H1 (cell line): ENCODE data around the gene TTC28. TPM values are rescaled to one million over a fixed set of nuclear protein-coding genes. Genes with fewer than 3 reads are reported as not detected.
A peak's percentile ranks its signal among the peaks of the same experiment; 100 is the strongest.

Source experiments
- CTCF ChIA-PET: fragments of 300-600 bp; sonication (Branson Sonifier 250); formaldehyde crosslinking; loops from one replicate; lab custom pipeline; 2021; ENCODE audit not compliant: partially characterized antibody; lab: Charles Lee
- POLR2A ChIA-PET: fragments of 300-600 bp; sonication (Branson Sonifier 250); formaldehyde crosslinking; loops from one replicate; lab custom pipeline; 2021; ENCODE audit warnings: inconsistent platforms; ENCODE audit not compliant: partially characterized antibody; lab: Charles Lee
- DNase-seq, 2 experiments: peaks; one replicate each; pipeline versions ENCODE4 v3.0.0 to v3.0.0-alpha.2; 2010 to 2022; ENCODE audit warnings: low spot score in 2 of 2, low read depth in 1 of 2, mixed read lengths in 1 of 2
- FAIRE-seq: peaks from 2 replicates; lab custom pipeline; 2011; peaks lifted over from hg19 to GRCh38; lab: Jason Lieb, UNC
- H2AFZ ChIP-seq: 2 replicates; pipeline ENCODE4 v1.8.1; 2012; ENCODE audit warnings: low read length, inconsistent platforms
- H2AK5ac ChIP-seq: 2 replicates; pipeline ENCODE4 v1.6.1; 2013; ENCODE audit warnings: low read depth, low read length
- H2BK120ac ChIP-seq: replicated peaks from 2 replicates; pipeline ENCODE3; 2013; ENCODE audit warnings: low read depth, low read length, inconsistent platforms
- H2BK12ac ChIP-seq: 2 replicates; pipeline ENCODE4 v1.6.1; 2013; ENCODE audit warnings: low read depth, low read length
- H2BK15ac ChIP-seq: 2 replicates; pipeline ENCODE4 v1.6.1; 2013; ENCODE audit warnings: low read length
- H2BK20ac ChIP-seq: 2 replicates; pipeline ENCODE4 v1.6.1; 2013; ENCODE audit warnings: low read length
- H2BK5ac ChIP-seq: 2 replicates; pipeline ENCODE4 v1.6.1; 2013; ENCODE audit warnings: low read depth, low read length
- H3K14ac ChIP-seq: 2 replicates; pipeline ENCODE4 v1.6.1; 2013; ENCODE audit warnings: inconsistent platforms; ENCODE audit not compliant: insufficient read length
- H3K18ac ChIP-seq: 2 replicates; pipeline ENCODE4 v1.6.1; 2013; ENCODE audit warnings: low read length; ENCODE audit errors: extremely low read depth
- H3K23ac ChIP-seq: 2 replicates; pipeline ENCODE4 v1.6.1; 2013; ENCODE audit warnings: inconsistent platforms; ENCODE audit not compliant: insufficient read length
- H3K23me2 ChIP-seq: 2 replicates; pipeline ENCODE4 v1.6.1; 2013; ENCODE audit warnings: low read depth, low read length
- H3K27ac ChIP-seq: 2 replicates; pipeline ENCODE4 v1.6.1; 2011; ENCODE audit warnings: low read depth, low read length, inconsistent platforms
- H3K27me3 ChIP-seq, 4 experiments: replicated peaks in 1 of 4; 1 replicate in 1 of 4; 2 replicates in 3 of 4; pipeline versions ENCODE4 v1.6.1 to v1.8.1; 2011 to 2013; ENCODE audit warnings: low read length in 3 of 4, mild to moderate bottlenecking in 3 of 4, inconsistent platforms in 2 of 4, mixed read lengths in 2 of 4, moderate library complexity in 1 of 4; ENCODE audit not compliant: control insufficient read depth in 3 of 4, insufficient read depth in 3 of 4; ENCODE audit errors: extremely low read depth in 1 of 4
- H3K36me3 ChIP-seq, 4 experiments: 2 replicates each; pipeline versions ENCODE4 v1.6.1 to v1.8.1; 2011 to 2013; ENCODE audit warnings: mild to moderate bottlenecking in 4 of 4, low read length in 3 of 4, moderate library complexity in 2 of 4, control low read depth in 1 of 4, inconsistent platforms in 1 of 4; ENCODE audit not compliant: insufficient read depth in 4 of 4, control insufficient read depth in 2 of 4
- H3K4ac ChIP-seq: replicated peaks from 2 replicates; pipeline ENCODE3; 2013; ENCODE audit warnings: low read length, low read depth, mixed read lengths, inconsistent platforms; ENCODE audit not compliant: insufficient read length
- H3K4me1 ChIP-seq, 4 experiments: replicated peaks in 1 of 4; 1 replicate in 1 of 4; 2 replicates in 3 of 4; pipeline versions ENCODE4 v1.6.1 to v1.8.1; 2011 to 2013; ENCODE audit warnings: low read length in 3 of 4, inconsistent platforms in 2 of 4, mixed read lengths in 1 of 4; ENCODE audit not compliant: insufficient read depth in 4 of 4, control insufficient read depth in 3 of 4
- H3K4me2 ChIP-seq, 2 experiments: 2 replicates each; pipeline versions ENCODE4 v1.6.1 to v1.8.1; 2011 to 2013; ENCODE audit warnings: low read depth in 2 of 2, low read length in 2 of 2, control low read depth in 1 of 2, inconsistent platforms in 1 of 2, mild to moderate bottlenecking in 1 of 2; ENCODE audit not compliant: insufficient read depth in 1 of 2
- H3K4me3 ChIP-seq, 4 experiments: fragments of 200-600, 300-600 bp in 1 of 4; sonication (generic), shearing (Covaris generic), sonication (Bioruptor Twin) in 1 of 4; 2 replicates each; pipeline versions ENCODE4 v1.5.1 to v1.8.1; 2011 to 2016; ENCODE audit warnings: low read length in 4 of 4, low read depth in 3 of 4, control low read depth in 2 of 4, inconsistent platforms in 2 of 4, mild to moderate bottlenecking in 2 of 4, mixed read lengths in 1 of 4, moderate library complexity in 1 of 4; ENCODE audit not compliant: insufficient read depth in 2 of 4; ENCODE audit errors: extremely low read depth in 1 of 4
- H3K56ac ChIP-seq: replicated peaks from 2 replicates; pipeline ENCODE3; 2013; ENCODE audit warnings: low read depth, mild to moderate bottlenecking, mixed read lengths, low read length, inconsistent platforms; ENCODE audit not compliant: insufficient read length
- H3K79me1 ChIP-seq: 2 replicates; pipeline ENCODE4 v1.6.1; 2013; ENCODE audit warnings: low read depth, low read length, control low read depth
- H3K79me2 ChIP-seq, 2 experiments: 2 replicates each; pipeline versions ENCODE4 v1.6.1 to v1.8.1; 2012 to 2013; ENCODE audit warnings: low read length in 2 of 2, mild to moderate bottlenecking in 2 of 2, inconsistent platforms in 1 of 2; ENCODE audit not compliant: insufficient read depth in 2 of 2, control insufficient read depth in 1 of 2
- H3K9ac ChIP-seq, 4 experiments: replicated peaks in 1 of 4; 1 replicate in 1 of 4; 2 replicates in 3 of 4; pipeline versions ENCODE4 v1.6.1 to v1.8.1; 2011 to 2013; ENCODE audit warnings: low read depth in 3 of 4, low read length in 3 of 4, control low read depth in 2 of 4, mild to moderate bottlenecking in 2 of 4, moderate library complexity in 2 of 4, inconsistent platforms in 1 of 4; ENCODE audit errors: extremely low read depth in 1 of 4
- H3K9me3 ChIP-seq, 2 experiments: 2 replicates each; pipeline versions ENCODE4 v1.6.1 to v1.8.1; 2012 to 2013; ENCODE audit warnings: mild to moderate bottlenecking in 2 of 2, moderate library complexity in 2 of 2, control low read depth in 1 of 2, inconsistent platforms in 1 of 2, low read depth in 1 of 2, low read length in 1 of 2, mixed read lengths in 1 of 2; ENCODE audit not compliant: insufficient read depth in 2 of 2
- H4K20me1 ChIP-seq, 2 experiments: replicated peaks in 1 of 2; 2 replicates each; pipeline versions ENCODE3 to v1.8.1; 2011 to 2013; ENCODE audit warnings: inconsistent platforms in 2 of 2, low read length in 2 of 2, mild to moderate bottlenecking in 1 of 2; ENCODE audit not compliant: insufficient read depth in 2 of 2, control insufficient read depth in 1 of 2
- H4K5ac ChIP-seq: 2 replicates; pipeline ENCODE4 v1.6.1; 2013; ENCODE audit warnings: low read length, low read depth, mixed read lengths, inconsistent platforms; ENCODE audit not compliant: insufficient read length
- H4K8ac ChIP-seq: 2 replicates; pipeline ENCODE4 v1.8.0; 2013; ENCODE audit warnings: mild to moderate bottlenecking, moderate library complexity, low read length, inconsistent platforms; ENCODE audit not compliant: insufficient read depth; ENCODE audit errors: extremely low read depth
- H4K91ac ChIP-seq: replicated peaks from 2 replicates; pipeline ENCODE3; 2013; ENCODE audit warnings: low read length, mixed read lengths, inconsistent platforms; ENCODE audit not compliant: insufficient read length
- ATF3 ChIP-seq: IDR thresholded peaks from 2 replicates; pipeline ENCODE4 v1.6.1; 2011; ENCODE audit warnings: low read depth, mild to moderate bottlenecking, low read length; ENCODE audit not compliant: insufficient read depth
- CBX8 ChIP-seq: fragments of 300-800, 300-1000 bp; sonication (generic); IDR thresholded peaks from 2 replicates; pipeline ENCODE4 v1.7.1; 2016; ENCODE audit warnings: low read depth, low read length, borderline replicate concordance
- WGBS, 2 experiments: shearing (Covaris generic) in 1 of 2; methylation state at CpG; one replicate each; pipeline versions ENCODE4 v1.1.6 to v1.1.7; 2013 to 2015; ENCODE audit warnings: low lambda C conversion rate in 2 of 2, mixed read lengths in 2 of 2, inconsistent platforms in 1 of 2, low coverage in 1 of 2, missing lambda C conversion rate in 1 of 2; ENCODE audit not compliant: insufficient replicate concordance in 2 of 2, insufficient coverage in 1 of 2, insufficient read length in 1 of 2; ENCODE audit errors: extremely low coverage in 1 of 2, missing lambda C conversion rate in 1 of 2; 5-methylcytosine and 5-hydroxymethylcytosine counted together
- polyA plus RNA-seq, 7 experiments: library from polyadenylated mRNA; depleted of rRNA in 3 of 7; stranded (reverse) in 5 of 7; unstranded in 2 of 7; fragments of >200 nt in 5 of 7; fragments of 200-250 nt in 2 of 7; gene quantifications; 1 replicate in 5 of 7; 2 replicates in 1 of 7; 4 replicates in 1 of 7; pipeline versions ENCODE4 v1.2.1 to v1.2.3, GENCODE V29; 2011 to 2013; ENCODE audit warnings: missing spikeins in 2 of 7, mixed read lengths in 2 of 7
- total RNA-seq: library from RNA; stranded (reverse); fragmentation: NEBNext Ultra II Directional; extraction: Animal tissue kit (Norgen Biotek cat#: 25700); gene quantifications from 2 replicates; pipeline ENCODE4 v1.2.1, GENCODE V29; 2021
- TF ChIP-seq, protein P1 (sequence below), 3 experiments: IDR thresholded peaks; 1 replicate in 2 of 3; 2 replicates in 1 of 3; pipeline versions ENCODE4 v1.5.1 to v1.6.1; 2011; ENCODE audit warnings: low read length in 3 of 3, mild to moderate bottlenecking in 3 of 3, inconsistent platforms in 2 of 3, low read depth in 1 of 3, moderate library complexity in 1 of 3; ENCODE audit not compliant: insufficient read depth in 1 of 3; ENCODE audit errors: control extremely low read depth in 1 of 3

Gene TTC28
- total and polyA plus RNA-seq, 2 of the 8 experiments (the other 6 are each of a cell fraction or from before 2014, with no cell fraction given) = 2.6 to 12.6 TPM

GRCh38 chr22:27982630-27983180, 696.9 kb downstream of the TTC28 start:
- Histone ChIP-seq H4K20me1 (peaks cover 0 to 4% of the 10 kb centered on the region in 2 experiments), H2BK120ac (no peak overlapping the region), H4K8ac (no peak overlapping the region), H3K23ac (no peak overlapping the region), H3K18ac (no peak overlapping the region), H2BK5ac (no peak overlapping the region), H2AFZ (no peak overlapping the region), H3K23me2 (no peaks in the 10 kb centered on the region), H2BK15ac (no peak overlapping the region), H3K4me3 (no peak overlapping the region), H4K5ac (no peak overlapping the region), H3K4me1 (peaks cover 0 to 8% (median 6%) of the 10 kb centered on the region in 4 experiments; a peak in 6 of 7 replicates), H3K27ac (no peak overlapping the region), H3K79me1 (no peaks in the 10 kb centered on the region), H2AK5ac (no peak overlapping the region), H3K9me3 (no peaks in the 10 kb centered on the region), H3K14ac (no peak overlapping the region), H3K79me2 (no peaks in the 10 kb centered on the region), H3K36me3 (0 out of 8 replicates have a peak, but pooled peaks cover 0 to 3% (median 0%) of the 10 kb centered on the region in 4 experiments), H3K9ac (no peak overlapping the region), H3K27me3 (no peaks in the 10 kb centered on the region), H3K4me2 (no peak overlapping the region), H4K91ac (no peak overlapping the region), H3K56ac (no peak overlapping the region), H2BK20ac (no peak overlapping the region), H2BK12ac (no peak overlapping the region), H3K4ac (no peak overlapping the region)
- FAIRE-seq (no peak), DNase-seq (peak in 1 of 2 experiments; percentile 41)
- TF ChIP-seq CBX8 (no peak), ATF3 (no peak)
- TF ChIP-seq, protein P1, sequence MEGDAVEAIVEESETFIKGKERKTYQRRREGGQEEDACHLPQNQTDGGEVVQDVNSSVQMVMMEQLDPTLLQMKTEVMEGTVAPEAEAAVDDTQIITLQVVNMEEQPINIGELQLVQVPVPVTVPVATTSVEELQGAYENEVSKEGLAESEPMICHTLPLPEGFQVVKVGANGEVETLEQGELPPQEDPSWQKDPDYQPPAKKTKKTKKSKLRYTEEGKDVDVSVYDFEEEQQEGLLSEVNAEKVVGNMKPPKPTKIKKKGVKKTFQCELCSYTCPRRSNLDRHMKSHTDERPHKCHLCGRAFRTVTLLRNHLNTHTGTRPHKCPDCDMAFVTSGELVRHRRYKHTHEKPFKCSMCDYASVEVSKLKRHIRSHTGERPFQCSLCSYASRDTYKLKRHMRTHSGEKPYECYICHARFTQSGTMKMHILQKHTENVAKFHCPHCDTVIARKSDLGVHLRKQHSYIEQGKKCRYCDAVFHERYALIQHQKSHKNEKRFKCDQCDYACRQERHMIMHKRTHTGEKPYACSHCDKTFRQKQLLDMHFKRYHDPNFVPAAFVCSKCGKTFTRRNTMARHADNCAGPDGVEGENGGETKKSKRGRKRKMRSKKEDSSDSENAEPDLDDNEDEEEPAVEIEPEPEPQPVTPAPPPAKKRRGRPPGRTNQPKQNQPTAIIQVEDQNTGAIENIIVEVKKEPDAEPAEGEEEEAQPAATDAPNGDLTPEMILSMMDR (IDR thresholded peaks at IDR 0.05; ENCODE audit: control extremely low read depth in 1 of 3, insufficient read depth in 1 of 3, low read depth in 1 of 3, low read length in 3 of 3) = no peak
- POLR2A ChIA-PET = no interaction called here
- CTCF ChIA-PET = interaction anchor here (0.6 to 3.1 kb wide), 5 partner anchors 9 to 264 kb away, joined by 3 to 15 read pairs (median 5); no protein-coding TSS in a partner anchor
- 89% methylated on average over 20 of the region's 20 CpGs; no CpG with 5 or more reads in 1 of the 2 experiments for WGBS, 2 experiments
